HG02870 (cell line): ENCODE measurements around the gene CD200R1L.
A peak's percentile ranks its signal among the peaks of the same experiment; 100 is the strongest.

Experiments used
- ATAC-seq: cut with Tn5 transposase; IDR thresholded peaks from one replicate; pipeline ENCODE4 v1.9.1; 2021; ENCODE audit warnings: mild to moderate bottlenecking, moderate library complexity; ENCODE audit not compliant: unreplicated experiment

The CD200R1L gene

DNA sequence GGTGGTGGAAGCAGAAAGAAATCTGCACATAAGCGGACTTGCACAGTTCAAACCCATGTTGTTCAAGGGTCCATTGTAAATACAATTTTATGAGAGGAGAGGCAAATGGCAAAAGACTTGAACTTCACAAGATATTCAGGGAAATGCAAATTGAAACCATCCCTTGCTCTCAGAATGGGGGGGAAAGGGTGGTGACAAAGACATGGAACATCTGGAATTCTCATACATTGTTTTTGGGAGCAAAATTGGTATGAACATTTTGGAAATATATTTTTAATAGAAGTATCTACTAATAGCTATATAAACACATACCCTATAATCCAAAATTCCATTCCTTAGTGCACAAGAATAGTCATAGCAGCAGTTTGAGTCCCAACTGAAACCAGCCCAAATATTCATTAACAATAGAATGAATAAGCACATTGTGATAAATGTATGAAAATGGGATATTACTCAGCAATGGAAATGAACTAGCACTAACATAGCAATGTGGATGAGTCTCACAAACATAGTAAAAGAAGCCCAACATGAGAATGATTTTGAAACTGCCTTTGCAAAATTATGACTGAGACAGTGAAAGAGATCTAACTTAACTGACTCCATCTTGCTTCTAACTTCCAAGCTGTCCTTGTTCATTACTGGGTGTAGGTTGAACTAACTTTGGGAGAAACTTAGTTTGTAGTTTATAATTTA lies 77.2 kb downstream of the CD200R1L start:
- no peak for ATAC-seq

DNA sequence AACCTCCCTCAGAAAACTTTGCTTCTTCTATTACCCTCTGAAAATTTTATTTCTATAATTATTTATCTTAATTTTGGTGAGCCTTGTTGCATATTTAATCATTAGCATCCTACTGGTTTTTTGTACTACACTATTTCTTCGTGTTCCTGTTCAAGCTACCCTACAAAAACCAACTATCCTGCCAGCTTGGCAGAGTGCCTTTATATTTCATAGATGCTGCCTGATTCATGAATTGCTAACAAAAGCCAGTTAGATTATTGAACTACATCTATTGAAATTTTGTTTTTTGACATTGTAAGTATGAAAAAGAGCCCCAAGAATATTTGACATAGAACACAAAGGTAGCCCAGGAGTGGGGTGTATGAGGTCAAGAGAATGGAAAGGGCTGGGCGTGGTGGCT lies 78.9 kb downstream of the CD200R1L start:
- no peak for ATAC-seq

DNA sequence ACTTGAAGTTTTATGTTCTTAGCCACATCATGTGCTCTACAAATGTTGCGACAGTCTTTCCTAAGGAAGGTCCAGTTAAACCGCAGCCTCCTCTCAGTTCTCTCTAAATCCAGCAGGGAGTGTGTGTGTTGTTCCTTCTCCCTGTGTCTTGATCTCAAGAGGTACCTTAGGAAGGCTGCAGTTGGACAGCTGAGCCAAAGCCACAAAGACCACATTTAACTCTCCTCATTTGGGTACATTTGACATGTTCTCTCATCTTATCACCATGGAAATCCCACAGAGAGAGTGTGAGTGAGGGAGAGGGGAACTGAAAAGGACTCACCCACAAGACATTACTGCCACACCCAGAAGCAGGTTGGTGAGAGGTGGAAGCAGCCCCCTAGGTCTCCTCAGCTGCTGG lies 79.5 kb downstream of the CD200R1L start:
- peak; percentile 78 for ATAC-seq
